ENCODE measurements around the gene EGFL8.

DNA sequence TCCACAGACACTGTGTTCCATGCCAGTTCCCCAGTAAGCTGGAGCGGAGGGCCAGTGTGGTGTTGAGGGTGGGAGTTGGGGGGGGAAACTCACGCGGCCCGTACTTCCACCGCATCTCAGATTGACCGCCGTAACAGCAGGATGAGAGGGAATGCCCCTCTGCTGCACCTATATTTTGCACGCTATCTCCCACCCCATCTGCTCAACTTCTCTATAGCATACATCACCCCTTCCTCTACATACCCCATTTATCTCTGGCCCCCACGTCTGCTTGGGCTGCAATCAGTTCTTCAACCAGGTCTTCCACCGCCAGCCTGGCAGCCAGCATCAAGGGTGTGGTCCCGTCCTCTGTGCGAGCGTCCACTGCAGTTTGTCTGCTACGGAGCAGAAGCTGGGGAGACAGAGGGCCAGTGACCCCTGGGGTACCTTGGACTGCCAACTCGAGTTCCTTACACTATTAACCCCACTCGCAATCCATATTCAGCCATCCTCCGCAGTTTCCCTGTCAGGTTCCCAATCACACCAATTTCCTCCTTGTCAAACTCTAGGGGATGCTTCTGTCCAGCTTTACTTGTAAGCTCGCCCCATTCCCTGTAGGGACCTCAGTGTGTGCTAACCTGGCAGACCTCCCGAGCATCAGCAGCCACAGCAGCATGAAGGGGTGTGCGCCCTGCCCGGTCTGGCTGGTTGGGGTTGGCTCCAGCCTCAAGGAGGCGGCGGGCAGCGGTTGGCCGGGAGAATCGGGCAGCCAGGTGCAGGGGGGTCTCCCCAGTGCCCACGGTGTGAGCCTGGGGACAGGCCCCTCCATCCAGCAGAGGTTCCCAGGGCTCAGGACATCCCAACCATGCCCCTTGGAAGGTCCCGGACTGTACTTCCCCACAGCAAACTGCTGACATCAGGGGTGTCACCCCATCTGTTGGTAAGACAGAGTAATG is 32.6 kb downstream of the EGFL8 start:
- TF ChIP-seq YY1 (IDR thresholded peaks at IDR 0.05; ENCODE audit: insufficient read depth, insufficient read length), result no peak
- no peak for TF ChIP-seq SUZ12 (IDR thresholded peaks at IDR 0.05; ENCODE audit: extremely low read depth, insufficient read depth, insufficient read length)
- no peak for TF ChIP-seq ZNF274 (IDR thresholded peaks at IDR 0.05; ENCODE audit: low read depth, low read length)

Data from NT2/D1 (cell line).